GM21360 (cell line): ENCODE measurements around the gene FJX1.
"Not testable (repeated sequence)": the region's sequence is repeated elsewhere in the genome, so short reads cannot be mapped to it uniquely, and the experiment has no call there.

Source experiments
- ATAC-seq: cut with Tn5 transposase; IDR thresholded peaks from one replicate; pipeline ENCODE4 v1.9.1; 2021; ENCODE audit warnings: mild to moderate bottlenecking, moderate library complexity; ENCODE audit not compliant: unreplicated experiment

FJX1 gene

GRCh38 chr11:35663408-35663702 is 45.1 kb downstream of the FJX1 start:
- ATAC-seq, result no peak

GRCh38 chr11:35664977-35665441 is 46.7 kb downstream of the FJX1 start:
- ATAC-seq, result no peak

GRCh38 chr11:35667257-35667656 is 49.0 kb downstream of the FJX1 start:
- ATAC-seq, result no peak

GRCh38 chr11:35668350-35668749 is 50.1 kb downstream of the FJX1 start:
- ATAC-seq, result not testable (repeated sequence)
